Neural cell (in vitro differentiated cells): ENCODE measurements around the gene WNT2B. TPM values are rescaled to one million over a fixed set of nuclear protein-coding genes. Genes with fewer than 3 reads are reported as not detected.

Experiments
- H2AFZ ChIP-seq: fragments of 200-600, 300-800 bp; sonication (generic), shearing (Covaris generic); 2 replicates; pipeline ENCODE4 v1.6.0; 2014; ENCODE audit warnings: low read depth, mild to moderate bottlenecking, antibody characterized with exemption, low read length, moderate library complexity
- H3F3A ChIP-seq: fragments of 200-600 bp; shearing (Covaris generic); 2 replicates; pipeline ENCODE4 v1.6.1; 2016; ENCODE audit warnings: mild to moderate bottlenecking, moderate library complexity, mixed read lengths, antibody characterized with exemption, low read length; ENCODE audit not compliant: insufficient read depth, poor library complexity, severe bottlenecking
- H3K27ac ChIP-seq: fragments of 200-600, 300-800 bp; sonication (generic), shearing (Covaris generic); 2 replicates; pipeline ENCODE4 v1.5.1; 2014; ENCODE audit warnings: mild to moderate bottlenecking, low read length, moderate library complexity
- H3K27me3 ChIP-seq: fragments of 300-800, 200-600 bp; sonication (generic), shearing (Covaris generic); 2 replicates; pipeline ENCODE4 v1.6.0; 2014; ENCODE audit warnings: mild to moderate bottlenecking, low read depth, low read length, moderate library complexity; ENCODE audit not compliant: insufficient read depth
- H3K36me3 ChIP-seq: fragments of 300-800, 200-600 bp; sonication (generic), shearing (Covaris generic); 2 replicates; pipeline ENCODE4 v1.5.1; 2014; ENCODE audit warnings: mild to moderate bottlenecking, antibody characterized with exemption, low read length, moderate library complexity; ENCODE audit not compliant: insufficient read depth
- H3K4me2 ChIP-seq: fragments of 300-800, 200-600 bp; sonication (generic), shearing (Covaris generic); 2 replicates; pipeline ENCODE4 v1.6.0; 2014; ENCODE audit warnings: mild to moderate bottlenecking, low read length
- H3K4me3 ChIP-seq: fragments of 300-800, 200-600 bp; sonication (generic), shearing (Covaris generic); 2 replicates; pipeline ENCODE4 v1.5.1; 2014; ENCODE audit warnings: mild to moderate bottlenecking, low read length, moderate library complexity
- H3K79me2 ChIP-seq: fragments of 200-600 bp; shearing (Covaris generic); replicated peaks from 2 replicates; pipeline ENCODE4 v1.6.0; 2014; ENCODE audit warnings: mild to moderate bottlenecking, low read length, moderate library complexity; ENCODE audit not compliant: insufficient read depth
- H3K9ac ChIP-seq: fragments of 300-800, 200-600 bp; sonication (generic), shearing (Covaris generic); 2 replicates; pipeline ENCODE4 v1.6.1; 2016; ENCODE audit warnings: mild to moderate bottlenecking, low read length, mixed read lengths
- H3K9me2 ChIP-seq: fragments of 200-600 bp; shearing (Covaris generic); 2 replicates; pipeline ENCODE4 v1.6.1; 2016; ENCODE audit warnings: mild to moderate bottlenecking, low read length, mixed read lengths; ENCODE audit not compliant: insufficient read depth
- H3K9me3 ChIP-seq: fragments of 200-600, 300-800 bp; sonication (generic), shearing (Covaris generic); 2 replicates; pipeline ENCODE4 v1.6.1; 2016; ENCODE audit warnings: mild to moderate bottlenecking, mixed run types, low read length, moderate library complexity, mixed read lengths
- H4K20me1 ChIP-seq: fragments of 200-600 bp; shearing (Covaris generic); 2 replicates; pipeline ENCODE4 v1.6.1; 2016; ENCODE audit warnings: mild to moderate bottlenecking, mixed run types; ENCODE audit not compliant: insufficient read depth
- EP300 ChIP-seq: fragments of 450-650 bp; conservative IDR thresholded peaks from 2 replicates; pipeline ENCODE4 v1.6.1; 2014; ENCODE audit warnings: antibody characterized with exemption, mild to moderate bottlenecking, moderate library complexity; ENCODE audit not compliant: poor library complexity, severe bottlenecking
- EZH2 ChIP-seq: fragments of 200-600, 300-800 bp; shearing (Covaris generic), sonication (generic); IDR thresholded peaks from 2 replicates; pipeline ENCODE4 v1.6.1; 2014; ENCODE audit warnings: antibody characterized with exemption, low read length, borderline replicate concordance, mild to moderate bottlenecking; ENCODE audit not compliant: insufficient read depth, poor library complexity, severe bottlenecking
- MXI1 ChIP-seq: fragments of 450-650 bp; conservative IDR thresholded peaks from 2 replicates; pipeline ENCODE4 v1.6.1; 2014; ENCODE audit warnings: antibody characterized with exemption, mild to moderate bottlenecking; ENCODE audit not compliant: poor library complexity, severe bottlenecking
- POLR2AphosphoS5 ChIP-seq: IDR thresholded peaks from 2 replicates; pipeline ENCODE4 v1.6.1; 2012
- RAD21 ChIP-seq: fragments of 450-650 bp; conservative IDR thresholded peaks from 2 replicates; pipeline ENCODE4 v1.6.1; 2014; ENCODE audit warnings: antibody characterized with exemption, mild to moderate bottlenecking, moderate library complexity
- REST ChIP-seq: IDR thresholded peaks from 2 replicates; pipeline ENCODE4 v1.6.1; 2012; ENCODE audit warnings: borderline replicate concordance
- SMC3 ChIP-seq: fragments of 450-650 bp; conservative IDR thresholded peaks from 2 replicates; pipeline ENCODE4 v1.6.1; 2014; ENCODE audit warnings: antibody characterized with exemption, mild to moderate bottlenecking, moderate library complexity; ENCODE audit not compliant: poor library complexity
- TAF1 ChIP-seq: IDR thresholded peaks from 2 replicates; pipeline ENCODE4 v1.6.1; 2012; ENCODE audit warnings: low read depth
- polyA plus RNA-seq: library from polyadenylated mRNA; depleted of rRNA; stranded (reverse); fragments of >200 nt; gene quantifications from 2 replicates; pipeline ENCODE4 v1.2.3, GENCODE V29; 2014
- TF ChIP-seq, protein P1 (sequence below): fragments of 450-650 bp; IDR thresholded peaks from 2 replicates; pipeline ENCODE4 v1.5.1; 2014; ENCODE audit warnings: antibody characterized with exemption, mild to moderate bottlenecking, moderate library complexity; ENCODE audit not compliant: poor library complexity, severe bottlenecking

WNT2B gene
- polyA plus RNA-seq, 1 donor from 2014 or later, result 3.1 TPM

GRCh38 chr1:112544011-112544688, 35.4 kb downstream of the WNT2B start (continued):
- TF ChIP-seq MXI1 (no peak), EZH2 (no peak)

- no peak overlapping the region for H3K4me2 ChIP-seq
- no peaks in the 10 kb centered on the region for H3K27me3 ChIP-seq
- TF ChIP-seq SMC3 (no peak), RAD21 (no peak), POLR2AphosphoS5 (no peak), REST (no peak), EP300 (no peak), MXI1 (no peak), EZH2 (no peak), TAF1 (no peak)
- TF ChIP-seq, protein P1, sequence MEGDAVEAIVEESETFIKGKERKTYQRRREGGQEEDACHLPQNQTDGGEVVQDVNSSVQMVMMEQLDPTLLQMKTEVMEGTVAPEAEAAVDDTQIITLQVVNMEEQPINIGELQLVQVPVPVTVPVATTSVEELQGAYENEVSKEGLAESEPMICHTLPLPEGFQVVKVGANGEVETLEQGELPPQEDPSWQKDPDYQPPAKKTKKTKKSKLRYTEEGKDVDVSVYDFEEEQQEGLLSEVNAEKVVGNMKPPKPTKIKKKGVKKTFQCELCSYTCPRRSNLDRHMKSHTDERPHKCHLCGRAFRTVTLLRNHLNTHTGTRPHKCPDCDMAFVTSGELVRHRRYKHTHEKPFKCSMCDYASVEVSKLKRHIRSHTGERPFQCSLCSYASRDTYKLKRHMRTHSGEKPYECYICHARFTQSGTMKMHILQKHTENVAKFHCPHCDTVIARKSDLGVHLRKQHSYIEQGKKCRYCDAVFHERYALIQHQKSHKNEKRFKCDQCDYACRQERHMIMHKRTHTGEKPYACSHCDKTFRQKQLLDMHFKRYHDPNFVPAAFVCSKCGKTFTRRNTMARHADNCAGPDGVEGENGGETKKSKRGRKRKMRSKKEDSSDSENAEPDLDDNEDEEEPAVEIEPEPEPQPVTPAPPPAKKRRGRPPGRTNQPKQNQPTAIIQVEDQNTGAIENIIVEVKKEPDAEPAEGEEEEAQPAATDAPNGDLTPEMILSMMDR, result no peak
- H3K9me3 ChIP-seq, result no peaks in the 10 kb centered on the region
- no peaks in the 10 kb centered on the region for H3K9me2 ChIP-seq
- H3K27ac ChIP-seq, result no peak overlapping the region
- H3K36me3 ChIP-seq, result peaks cover 5% of the 10 kb centered on the region
- H4K20me1 ChIP-seq, result no peaks in the 10 kb centered on the region
- H3F3A ChIP-seq, result no peaks in the 10 kb centered on the region
- no peak overlapping the region for H2AFZ ChIP-seq
- H3K9ac ChIP-seq, result no peak overlapping the region
- H3K79me2 ChIP-seq, result no peaks in the 10 kb centered on the region
- H3K4me3 ChIP-seq, result peak overlapping the region; percentile 14
Observed at GRCh38 chr1:112544751-112545150, 36.0 kb downstream of the WNT2B start.

DNA sequence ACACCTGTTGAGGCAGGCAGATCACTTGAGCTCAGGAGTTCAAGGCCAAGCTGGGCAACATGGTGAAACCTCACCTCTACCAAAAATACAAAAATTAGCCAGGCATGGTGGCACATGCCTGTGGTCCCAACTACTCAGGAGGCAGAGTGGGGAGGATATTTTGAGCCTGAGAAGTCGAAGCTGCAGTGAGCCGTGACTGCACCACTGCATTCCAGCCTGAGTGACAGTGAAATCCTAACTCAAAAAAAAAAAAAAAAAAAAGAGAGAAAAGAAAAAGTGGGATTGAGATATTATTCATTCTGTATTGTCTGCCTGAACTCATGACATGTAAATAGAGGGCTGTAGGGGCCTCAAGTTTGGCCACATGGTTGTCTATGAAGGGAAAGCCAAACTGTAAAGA, 37.3 kb downstream of the WNT2B start:
- no peak overlapping the region for H3K27ac ChIP-seq
- TF ChIP-seq MXI1 (no peak), RAD21 (no peak), REST (no peak), SMC3 (no peak), POLR2AphosphoS5 (no peak), TAF1 (no peak), EP300 (no peak), EZH2 (no peak)
- TF ChIP-seq, protein P1, result no peak
- H3F3A ChIP-seq, result no peaks in the 10 kb centered on the region
- no peaks in the 10 kb centered on the region for H3K79me2 ChIP-seq
- H3K4me2 ChIP-seq, result no peak overlapping the region
- H3K27me3 ChIP-seq, result no peaks in the 10 kb centered on the region
- peaks cover 5% of the 10 kb centered on the region for H3K36me3 ChIP-seq
- H3K4me3 ChIP-seq, result no peak overlapping the region
- no peaks in the 10 kb centered on the region for H3K9me3 ChIP-seq
- no peaks in the 10 kb centered on the region for H4K20me1 ChIP-seq
- no peak overlapping the region for H3K9ac ChIP-seq
- H2AFZ ChIP-seq, result no peak overlapping the region
- H3K9me2 ChIP-seq, result no peaks in the 10 kb centered on the region
